HCEC 1CT (cell line): ENCODE data around the gene DGKE.

ENCODE experiments used
- DNase-seq: peaks from one replicate; pipeline ENCODE4 v3.0.0-alpha.2; 2017

The DGKE gene

DNA sequence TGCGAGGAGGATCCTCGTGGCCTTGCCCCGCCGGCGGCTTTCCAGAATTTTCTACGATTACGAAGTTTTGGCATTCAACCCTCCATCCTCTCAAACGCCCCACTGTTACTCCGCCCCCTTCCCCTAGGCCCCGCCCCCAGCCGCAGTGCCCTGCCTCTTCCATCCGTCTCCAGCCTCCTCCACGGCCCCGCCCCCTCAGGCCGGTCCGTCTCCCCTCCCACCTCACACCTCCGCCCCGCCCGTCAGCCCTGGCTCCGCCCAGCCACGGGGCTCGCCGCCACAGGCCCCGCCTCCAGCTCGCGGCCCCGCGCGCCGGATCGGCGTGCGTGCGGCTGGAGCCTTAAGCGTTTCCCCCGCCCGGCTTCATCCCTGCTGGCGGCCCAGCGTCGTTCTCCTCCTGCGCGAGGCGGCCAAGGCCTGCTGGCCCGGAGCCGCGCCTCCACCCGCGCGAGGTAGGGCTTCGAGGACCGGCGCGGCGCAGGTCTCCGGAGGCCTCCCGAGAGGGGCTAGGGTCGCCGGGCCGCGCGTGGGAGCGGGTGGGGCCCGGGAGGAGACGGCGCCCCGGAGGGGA is at the start of gene DGKE, which contains the start of gene C17orf67:
Gene DGKE (plus strand): TSS at position 343 of the 571 bp plus-strand sequence. CDS start 645 bp downstream, outside the sequence.
Gene C17orf67 (minus strand): TSS at position 112 of the 571 bp plus-strand sequence. CDS start 18,110 bp downstream, outside the sequence.
- peak; percentile 94 for DNase-seq

DNA sequence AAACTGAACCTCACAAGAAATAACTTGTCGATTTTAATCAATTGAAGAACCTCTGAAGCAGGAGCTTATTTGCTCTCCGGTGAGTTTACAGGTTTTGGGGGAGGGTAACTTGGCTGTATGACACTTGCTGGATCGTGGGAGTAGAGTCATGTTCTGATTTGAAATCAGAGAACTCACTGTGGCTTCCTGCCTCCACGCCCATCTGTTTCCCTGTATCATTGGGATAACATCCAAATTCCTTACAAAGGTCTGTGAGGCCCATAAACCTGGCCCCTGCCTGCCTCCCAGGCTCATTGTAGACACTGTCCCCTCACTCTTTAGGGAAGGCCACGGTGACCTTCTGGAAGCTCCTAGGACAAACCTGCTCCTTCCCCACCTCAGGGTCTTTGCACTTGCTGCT is 48.5 kb upstream of the DGKE start:
- peak; percentile 48 for DNase-seq

DNA sequence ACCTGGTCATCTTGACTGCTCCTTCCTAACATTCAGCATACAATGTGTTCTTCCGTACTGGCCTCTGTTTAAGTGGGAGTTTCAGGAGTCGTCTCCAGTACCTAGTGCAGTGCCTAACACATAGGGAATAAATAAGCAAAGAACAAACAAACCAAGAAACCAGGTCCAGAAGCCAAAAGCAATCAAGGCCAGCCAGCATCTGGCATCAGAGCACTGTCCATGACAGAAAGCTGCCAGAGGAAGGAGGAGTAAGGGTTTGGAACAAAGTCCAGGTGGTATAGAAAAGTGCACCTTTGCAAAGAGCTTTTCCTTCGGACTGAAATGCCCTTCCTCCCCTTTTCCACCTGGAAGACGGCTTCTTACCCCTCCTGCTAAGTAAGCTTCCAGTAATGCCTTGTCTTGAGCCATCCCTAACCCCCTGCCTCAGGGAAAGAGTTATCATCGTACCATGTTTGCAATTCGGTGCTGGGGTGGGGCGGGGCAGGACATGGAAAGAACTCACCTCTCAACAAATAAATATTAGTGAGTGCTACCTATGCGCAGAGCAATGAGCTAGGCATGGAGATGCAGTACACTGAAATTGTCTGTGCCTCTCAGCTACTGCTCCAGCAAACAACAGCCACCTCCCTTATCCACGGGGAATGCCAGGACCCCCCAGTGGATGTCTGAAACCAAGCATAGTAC is 47.8 kb upstream of the DGKE start:
- no peak for DNase-seq

DNA sequence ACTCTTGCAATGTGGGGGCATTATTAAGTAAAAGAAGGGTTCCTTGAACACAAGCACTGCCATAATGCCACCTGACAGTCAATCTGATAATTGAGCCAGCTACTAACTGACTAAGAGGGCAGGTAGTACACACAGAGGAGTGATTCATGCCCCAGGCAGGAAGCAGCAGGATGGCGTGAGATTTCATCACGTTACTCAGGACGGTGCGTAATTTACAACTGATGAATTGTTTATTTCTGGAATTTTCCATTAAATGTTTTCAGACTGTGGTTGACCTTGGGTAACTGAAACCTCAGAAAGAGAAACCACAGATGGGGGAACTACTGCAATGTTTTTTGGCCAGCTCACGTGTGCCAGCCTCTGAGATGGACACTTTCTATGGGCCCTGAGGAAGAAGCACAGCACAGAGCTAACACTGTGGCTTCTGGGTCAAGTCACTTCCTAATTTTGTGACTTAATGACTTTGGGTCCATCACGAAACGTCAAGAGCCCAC is 46.9 kb upstream of the DGKE start:
- DNase-seq = peak; percentile 98

DNA sequence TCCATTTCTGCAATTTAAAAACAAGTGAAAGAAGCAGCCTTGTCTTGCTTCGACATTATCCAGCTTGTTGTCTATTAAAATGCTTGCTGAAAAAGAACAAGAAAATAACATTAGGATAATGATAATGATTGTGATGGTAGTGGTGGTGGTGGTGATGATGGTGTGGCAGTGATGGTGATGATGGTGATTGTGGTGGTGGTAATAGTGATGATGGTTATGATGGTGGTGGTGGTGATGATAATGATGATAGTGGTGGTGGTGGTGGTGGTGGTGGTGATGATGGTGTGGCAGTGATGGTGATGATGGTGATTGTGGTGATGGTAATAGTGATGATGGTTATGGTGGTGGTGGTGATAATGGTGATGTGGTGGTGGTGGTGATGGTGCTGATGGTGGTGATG is 41.7 kb upstream of the DGKE start:
- DNase-seq = no peak

DNA sequence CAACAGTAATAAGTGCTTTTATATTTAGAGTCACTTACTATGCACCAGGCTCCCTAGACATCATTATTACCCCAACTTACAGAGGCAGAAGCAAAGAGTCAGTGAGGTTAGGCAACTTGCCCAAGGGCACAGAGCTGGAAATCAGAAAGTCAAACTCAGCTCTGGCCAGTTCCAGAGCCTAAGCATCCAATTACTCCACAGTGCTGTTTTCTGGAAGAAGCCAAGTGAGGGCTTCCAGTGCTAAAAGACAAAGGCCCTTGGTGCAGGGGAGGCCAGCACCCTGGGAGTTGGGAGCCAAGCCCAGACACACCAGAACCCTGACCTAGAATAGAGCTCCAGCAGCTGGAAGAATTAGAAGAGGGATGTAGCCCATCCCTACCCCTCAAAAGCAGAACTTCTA is 40.4 kb upstream of the DGKE start:
- DNase-seq = no peak

DNA sequence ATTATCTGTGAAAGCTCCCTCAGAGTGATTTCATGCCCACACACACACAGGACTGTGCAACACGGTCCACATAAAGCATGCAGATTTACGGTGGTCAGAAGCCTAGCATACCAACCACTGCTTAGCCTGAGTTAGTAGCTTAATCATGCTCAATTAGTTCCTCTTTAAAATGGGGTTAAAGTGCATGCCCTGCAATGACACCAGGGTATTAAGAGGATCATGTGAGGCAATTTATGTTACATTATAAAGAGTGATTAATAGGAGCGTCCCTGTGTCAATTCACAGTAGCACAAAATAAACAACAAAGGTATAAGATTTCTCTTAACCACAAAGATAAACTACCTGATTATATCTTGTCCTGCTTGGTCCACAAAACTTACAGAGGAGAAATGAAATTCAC is 40.0 kb upstream of the DGKE start:
- no peak for DNase-seq

DNA sequence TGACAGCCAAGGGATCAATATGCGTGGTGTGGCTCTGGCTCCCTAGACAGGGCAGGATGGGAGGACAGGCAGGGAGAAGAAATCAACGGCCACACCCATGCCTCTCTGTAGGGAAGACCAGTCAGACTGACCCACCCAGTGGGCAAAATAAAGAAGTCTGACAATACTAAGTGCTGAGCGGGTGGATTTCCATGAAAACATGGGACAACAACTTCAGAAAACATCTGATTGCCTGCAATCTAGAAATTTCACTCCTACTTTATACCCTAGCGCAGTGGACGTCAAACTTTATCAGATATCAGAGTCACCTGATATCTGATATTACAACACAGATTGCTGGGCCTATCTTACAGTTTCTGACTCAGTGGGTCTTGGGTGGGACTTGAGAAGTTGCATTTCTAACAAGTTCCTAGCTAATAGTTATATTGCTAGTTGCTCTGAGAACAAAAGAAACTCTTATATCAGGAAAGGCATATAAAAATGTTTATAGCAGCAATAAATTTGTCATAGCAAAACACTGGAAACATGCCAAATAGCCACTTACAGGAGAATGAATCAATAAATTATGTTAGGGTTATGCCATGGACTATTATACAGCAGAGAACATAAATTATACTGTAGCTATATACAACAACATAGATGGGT is 38.6 kb upstream of the DGKE start:
- DNase-seq = no peak

DNA sequence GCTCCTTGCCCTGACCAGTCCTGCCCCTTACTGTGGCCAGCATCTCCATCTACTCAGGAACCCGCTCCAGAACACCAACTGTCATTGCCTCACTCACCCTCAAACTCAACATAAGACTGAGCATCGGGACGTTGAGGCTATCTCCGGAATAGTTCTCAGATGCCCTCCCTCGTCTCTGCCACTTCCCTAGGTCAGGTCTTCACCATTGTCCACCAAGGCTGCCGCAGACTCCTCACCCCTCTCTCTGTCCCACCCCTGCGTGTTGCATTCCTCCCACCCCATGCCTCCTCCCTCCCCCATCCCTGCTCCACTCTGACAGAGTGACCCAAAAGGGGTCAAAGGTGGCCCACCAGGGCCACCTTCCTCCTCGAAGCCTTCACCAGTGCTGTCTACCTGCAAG is 37.4 kb upstream of the DGKE start:
- DNase-seq = no peak

DNA sequence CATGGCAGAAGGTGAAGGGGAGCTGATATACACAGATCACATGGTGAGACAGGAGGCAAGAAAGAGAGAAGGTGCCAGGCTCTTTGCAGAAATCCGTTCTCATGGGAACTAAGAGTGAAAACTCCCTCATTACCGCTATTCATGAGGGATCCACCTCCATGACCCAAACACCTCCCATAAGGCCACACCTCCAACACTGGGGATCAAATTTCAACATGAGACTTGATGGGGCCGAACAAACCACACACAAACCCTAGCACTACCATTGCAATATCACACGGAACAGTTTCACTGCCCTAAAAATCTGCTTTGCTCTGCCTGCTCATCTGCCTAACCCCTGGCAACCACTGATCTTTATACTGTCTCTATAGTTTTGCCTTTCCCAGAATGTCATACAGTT is 35.0 kb upstream of the DGKE start:
- no peak for DNase-seq

DNA sequence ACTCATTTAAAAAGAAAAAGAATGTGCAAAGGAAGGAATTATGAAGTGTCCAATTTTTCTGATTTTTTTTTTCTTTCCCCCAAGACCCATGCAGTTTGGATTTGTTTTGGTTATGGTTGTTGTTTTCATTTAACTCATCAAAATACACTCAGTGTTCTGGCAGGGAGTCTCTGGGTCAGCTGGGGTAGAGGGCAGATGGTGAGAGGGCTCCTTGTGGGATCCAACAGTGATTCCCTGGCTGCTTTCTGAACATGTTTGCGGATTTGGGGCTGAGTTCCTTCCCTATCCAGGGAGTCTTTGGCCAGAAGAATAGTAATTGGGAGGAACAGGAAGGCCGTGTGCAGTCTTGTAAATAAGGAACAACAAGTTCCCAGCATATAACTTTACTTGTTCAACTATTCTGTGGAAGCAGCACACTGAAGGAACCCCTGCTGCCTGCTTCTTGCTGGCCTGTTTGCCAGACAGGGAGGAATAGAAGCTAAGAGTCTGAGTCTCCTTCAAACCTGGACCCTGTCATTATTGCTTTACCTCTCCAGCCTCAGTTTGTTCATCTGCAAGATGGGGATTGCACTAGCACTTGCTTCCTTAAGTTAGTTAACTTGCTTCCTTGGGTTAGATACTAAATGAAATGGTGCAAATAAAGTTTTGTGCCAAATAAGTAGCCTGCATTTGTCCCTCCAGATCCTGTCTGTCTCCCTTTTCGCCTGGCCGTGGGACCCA is 32.3 kb upstream of the DGKE start:
- no peak for DNase-seq

DNA sequence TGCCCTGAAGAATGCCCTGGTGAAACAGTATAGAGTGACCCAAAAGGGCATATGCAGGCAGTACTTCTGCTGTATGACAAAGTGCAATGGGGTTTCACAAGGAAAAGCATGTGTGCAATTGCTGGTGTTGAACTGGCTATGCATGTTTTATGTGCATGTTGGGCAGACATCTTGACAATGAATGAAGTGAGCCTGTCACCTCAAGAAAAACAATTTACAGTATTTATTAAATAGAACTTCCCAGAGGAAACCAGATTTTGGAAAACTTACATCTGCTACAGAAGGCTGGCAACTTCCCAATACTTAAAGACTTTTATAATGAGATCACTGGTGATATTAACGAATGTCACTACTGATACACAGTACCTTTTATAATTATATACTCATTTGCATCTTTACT is 30.9 kb upstream of the DGKE start:
- no peak for DNase-seq

DNA sequence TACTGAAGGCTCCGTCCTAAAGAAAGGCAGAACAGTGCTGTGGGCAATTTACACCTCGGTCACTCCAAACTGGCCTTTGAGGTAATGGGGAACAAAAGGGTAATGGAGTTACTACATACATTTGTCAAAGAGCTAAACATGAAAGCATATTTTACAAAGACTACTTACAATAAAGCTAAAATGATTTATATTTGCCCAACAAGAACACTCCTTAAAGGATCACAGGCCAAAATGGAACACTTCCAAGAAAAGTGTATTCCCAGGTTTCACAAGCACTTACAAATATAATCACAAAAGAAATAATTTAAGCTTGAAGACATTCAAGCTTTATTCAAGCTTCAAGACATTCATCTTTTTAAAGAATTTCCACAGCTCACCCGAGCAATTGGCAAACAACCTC is 29.5 kb upstream of the DGKE start:
- DNase-seq = no peak

DNA sequence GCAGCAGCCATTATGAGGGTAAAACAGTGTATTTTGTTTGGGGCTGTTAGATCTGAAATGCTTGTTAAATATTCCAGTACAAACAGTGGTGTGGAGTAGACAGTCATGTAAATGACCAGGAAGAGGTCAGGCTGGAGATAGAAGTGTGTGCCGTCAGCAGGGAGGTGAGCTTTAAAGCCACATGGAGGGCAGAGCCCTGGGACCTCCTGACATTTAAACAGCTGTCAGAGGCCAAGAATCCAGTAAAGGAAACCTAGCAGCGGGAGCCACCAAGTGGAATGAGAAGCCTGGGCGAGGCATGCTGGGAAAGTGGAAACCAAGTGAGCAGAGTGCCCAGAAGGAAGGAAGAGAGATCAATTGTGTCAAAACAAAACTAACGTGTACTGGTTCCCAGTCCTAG is 27.0 kb upstream of the DGKE start:
- no peak for DNase-seq

DNA sequence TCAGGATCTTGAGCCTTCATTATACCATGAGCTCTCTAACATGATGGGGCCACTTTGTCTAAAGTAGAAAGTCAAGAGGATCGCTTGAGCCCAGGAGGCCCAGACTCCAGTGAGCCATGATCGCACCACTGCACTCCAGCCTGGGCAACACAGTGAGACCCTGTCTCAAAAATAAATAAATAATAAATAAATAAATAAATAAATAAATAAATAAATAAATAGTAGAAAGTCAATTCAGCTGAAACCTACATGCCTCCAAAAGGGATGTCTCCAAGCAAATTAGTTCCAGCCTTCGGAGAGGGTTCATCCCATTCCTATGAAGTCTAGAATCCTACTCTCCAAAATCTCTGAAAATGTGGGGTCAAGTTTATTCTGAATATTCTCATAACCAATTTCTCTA is 26.2 kb upstream of the DGKE start:
- no peak for DNase-seq

DNA sequence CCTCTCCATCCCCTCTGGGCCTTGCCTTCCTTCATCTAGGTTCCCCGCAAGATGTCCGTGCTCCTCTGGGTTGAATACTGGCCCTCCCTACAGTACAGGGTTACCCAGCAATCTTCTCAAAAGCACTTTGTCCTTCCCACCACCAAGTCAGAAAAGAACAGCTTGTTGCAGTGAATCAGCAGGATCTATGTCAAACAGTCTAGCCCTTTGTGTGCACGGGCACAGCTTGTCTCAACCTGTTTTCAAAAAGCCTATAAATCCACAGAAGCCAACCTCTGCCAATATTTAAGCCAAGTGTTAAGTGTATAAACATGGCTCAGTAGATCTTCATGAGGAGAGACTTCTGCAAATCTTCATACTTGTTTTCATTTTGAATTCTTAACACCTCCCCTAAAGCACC is 25.4 kb upstream of the DGKE start:
- no peak for DNase-seq

DNA sequence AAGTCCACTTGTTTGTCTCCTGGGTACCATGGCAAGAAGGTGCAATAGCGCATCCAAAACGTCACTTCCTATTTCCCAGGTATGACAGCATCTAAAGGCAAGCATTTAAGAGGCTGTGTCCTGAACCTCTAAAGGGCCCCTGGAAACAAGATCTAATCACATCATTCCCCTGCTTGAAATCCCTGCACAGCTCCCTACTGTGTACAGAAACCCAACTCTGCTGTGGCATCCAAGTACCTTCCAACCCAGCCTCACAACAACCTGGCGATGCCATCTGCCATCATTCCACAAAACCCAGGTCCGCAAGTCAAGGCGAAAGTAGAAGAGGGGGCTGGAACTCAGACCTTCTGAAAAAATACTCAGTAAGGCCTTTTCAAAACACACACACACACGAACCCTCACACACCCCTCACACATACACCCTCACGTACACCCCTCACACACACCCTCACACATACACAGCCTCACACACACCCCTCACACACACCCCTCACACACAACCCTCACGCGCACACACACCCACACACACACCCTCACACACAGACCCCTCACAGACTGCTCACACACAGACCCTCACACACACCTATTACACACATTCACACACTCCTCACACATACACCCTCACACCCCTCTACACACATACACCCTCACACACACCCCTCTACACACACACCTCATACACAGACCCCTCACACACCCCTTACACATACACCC is 24.7 kb upstream of the DGKE start:
- no peak for DNase-seq

DNA sequence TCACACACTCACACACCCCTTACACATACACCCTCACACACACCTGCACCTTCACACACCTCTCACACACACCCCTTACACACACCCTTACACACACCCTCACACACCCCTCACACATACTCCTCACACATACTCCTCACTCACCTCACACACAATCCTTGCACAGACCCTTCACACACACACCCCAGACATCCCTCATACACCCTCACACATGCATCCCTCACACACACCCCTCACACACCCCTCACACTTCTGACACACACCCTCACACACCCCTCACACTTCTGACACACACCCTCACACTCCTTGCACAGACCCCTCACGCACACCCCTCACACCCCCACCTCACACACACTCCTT is 24.2 kb upstream of the DGKE start:
- no peak for DNase-seq

DNA sequence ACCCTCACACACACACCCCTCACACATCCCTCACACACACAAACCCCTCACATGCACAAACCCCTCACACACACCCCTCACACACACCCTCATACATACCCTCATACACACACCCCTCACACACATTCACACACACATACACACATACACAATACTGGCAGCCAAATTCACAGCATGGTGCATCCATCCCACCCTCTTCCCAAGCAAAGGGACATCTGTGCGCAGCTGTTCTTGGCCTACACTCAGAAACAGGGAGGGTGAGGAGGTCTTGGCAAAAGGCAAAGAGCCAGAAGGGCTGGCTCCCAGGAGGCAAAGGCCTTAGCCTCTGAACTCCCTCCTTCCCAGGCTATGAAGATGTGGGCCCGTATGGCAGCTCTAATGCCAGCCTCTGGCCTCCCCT is 23.6 kb upstream of the DGKE start:
- DNase-seq = no peak

DNA sequence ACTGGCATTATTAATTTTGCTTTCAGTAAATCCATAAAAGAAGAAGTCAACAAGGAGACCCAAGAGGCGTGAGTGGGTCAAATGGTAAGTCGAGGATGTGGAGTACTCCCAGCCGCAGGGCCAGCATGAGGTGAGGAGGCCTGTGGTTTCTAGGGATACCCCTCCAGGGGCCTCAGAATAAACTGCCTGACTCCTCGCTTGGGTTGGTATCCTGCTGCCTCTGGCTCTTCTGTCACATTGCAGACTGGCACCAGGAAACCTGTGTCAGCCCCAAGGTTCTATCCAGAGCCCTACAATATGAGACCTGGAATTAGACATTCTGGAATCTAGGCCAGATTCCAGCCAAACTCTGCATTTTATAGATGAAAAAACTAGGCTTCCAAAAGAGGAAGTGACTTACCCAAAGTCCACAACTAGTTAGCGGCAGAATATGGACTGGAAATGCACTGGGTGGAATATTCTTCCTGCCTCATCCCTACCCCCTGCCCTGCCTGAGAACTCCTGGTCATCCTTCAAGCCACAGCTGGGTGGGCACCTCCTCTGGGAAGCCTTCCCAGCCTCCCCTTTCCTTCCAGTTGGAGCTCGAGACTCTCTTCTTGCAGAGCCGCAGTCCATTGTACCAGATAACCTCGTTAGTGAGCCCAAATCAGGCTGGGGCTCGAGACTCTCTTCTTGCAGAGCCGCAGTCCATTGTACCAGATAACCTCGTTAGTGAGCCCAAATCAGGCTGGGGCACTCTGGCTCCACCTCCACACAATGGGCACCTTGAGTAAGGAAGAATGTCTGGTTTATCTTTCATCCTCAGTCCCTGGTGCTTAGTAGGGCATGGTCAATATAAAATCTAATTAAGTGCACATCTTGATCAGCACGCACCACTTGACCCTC is 22.8 kb upstream of the DGKE start:
- no peak for DNase-seq

DNA sequence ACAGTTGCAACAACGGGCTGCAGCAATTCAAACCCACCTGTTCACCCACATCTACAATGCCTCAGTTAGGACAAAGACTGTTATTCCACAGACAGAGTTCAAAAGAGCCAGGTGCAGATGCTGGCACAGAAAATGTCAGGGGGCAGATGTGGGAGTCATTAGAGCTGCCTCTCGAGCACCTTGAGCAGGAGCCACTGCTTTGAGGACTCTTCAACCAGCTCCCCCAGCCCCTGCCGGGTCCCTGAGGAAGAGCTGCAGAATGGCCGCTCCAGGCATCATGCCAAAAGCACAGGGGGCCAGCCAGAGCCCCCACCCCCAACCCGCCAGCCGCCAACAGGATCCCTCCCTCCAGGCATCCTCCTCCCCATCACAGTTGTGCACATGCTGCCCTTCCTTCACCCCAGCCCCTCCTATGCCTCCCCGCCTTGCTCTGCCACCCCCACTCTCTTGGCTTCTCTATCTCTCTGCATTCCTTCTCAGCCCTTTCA is 21.0 kb upstream of the DGKE start:
- no peak for DNase-seq

DNA sequence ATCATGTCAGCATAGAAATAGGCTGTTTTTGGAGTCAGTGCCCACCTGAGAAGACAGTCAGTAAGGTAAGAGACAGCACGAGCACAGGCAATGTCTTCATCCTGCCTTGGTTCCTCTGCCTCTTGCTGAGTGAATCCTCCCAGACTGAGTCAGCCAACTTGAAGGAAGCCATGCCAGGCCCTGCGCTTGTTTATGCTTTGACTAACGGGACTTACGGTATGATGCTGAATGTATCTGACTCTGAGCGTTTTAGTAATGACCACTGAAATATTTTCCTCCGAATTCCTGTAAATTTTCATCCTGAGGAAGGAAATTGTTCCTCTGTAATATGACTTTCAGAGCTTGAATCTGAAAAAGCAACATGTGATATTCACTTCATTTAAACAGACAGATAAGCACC is 18.2 kb upstream of the DGKE start:
- DNase-seq = peak; percentile 77
